Ovary (tissue), 3 donors: ENCODE results near the gene RHOBTB1.

Source experiments
- EP300 ChIP-seq: sonication (generic); formaldehyde crosslinking; IDR thresholded peaks from one replicate; pipeline ENCODE4 v1.6.1; 2017; ENCODE audit warnings: antibody characterized with exemption
- POLR2A ChIP-seq: fragments of 450-650 bp; IDR thresholded peaks from one replicate; pipeline ENCODE4 v1.6.1; 2017; ENCODE audit warnings: antibody characterized with exemption, mild to moderate bottlenecking, moderate library complexity
- TF ChIP-seq, protein P1 (sequence below), 3 donors: fragments of 450-650 bp in 2 of 3; fragments of 200-600 bp in 1 of 3; IDR thresholded peaks; one replicate each; pipeline versions ENCODE4 v1.5.1 to v1.8.0; 2016 to 2022; ENCODE audit warnings: antibody characterized with exemption in 3 of 3, mild to moderate bottlenecking in 1 of 3
- donor health status: DM: no; HTN: no; CAD: no.

DNA sequence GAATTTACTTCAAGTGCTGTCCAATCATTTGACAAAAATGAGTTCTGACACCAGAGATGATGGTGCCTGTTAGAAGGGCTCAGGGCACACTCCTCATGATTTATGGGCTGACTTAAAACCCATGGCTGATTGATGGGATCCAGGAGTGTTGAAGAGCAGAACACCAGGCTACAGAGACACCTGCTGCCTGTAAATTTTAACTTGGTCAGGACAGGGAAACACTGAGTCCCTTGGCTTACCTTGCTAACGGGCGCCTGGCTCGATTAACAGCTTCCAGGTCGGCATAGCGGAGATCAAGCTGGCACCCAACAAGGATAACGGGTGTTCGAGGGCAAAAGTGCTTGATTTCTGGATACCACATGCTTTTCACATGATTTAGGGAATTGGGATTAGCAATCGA, 51.4 kb downstream of the RHOBTB1 start:
- TF ChIP-seq, protein P1, sequence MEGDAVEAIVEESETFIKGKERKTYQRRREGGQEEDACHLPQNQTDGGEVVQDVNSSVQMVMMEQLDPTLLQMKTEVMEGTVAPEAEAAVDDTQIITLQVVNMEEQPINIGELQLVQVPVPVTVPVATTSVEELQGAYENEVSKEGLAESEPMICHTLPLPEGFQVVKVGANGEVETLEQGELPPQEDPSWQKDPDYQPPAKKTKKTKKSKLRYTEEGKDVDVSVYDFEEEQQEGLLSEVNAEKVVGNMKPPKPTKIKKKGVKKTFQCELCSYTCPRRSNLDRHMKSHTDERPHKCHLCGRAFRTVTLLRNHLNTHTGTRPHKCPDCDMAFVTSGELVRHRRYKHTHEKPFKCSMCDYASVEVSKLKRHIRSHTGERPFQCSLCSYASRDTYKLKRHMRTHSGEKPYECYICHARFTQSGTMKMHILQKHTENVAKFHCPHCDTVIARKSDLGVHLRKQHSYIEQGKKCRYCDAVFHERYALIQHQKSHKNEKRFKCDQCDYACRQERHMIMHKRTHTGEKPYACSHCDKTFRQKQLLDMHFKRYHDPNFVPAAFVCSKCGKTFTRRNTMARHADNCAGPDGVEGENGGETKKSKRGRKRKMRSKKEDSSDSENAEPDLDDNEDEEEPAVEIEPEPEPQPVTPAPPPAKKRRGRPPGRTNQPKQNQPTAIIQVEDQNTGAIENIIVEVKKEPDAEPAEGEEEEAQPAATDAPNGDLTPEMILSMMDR (IDR thresholded peaks at IDR 0.05) = no peak
- TF ChIP-seq POLR2A (no peak), EP300 (no peak)
